DND-41 (cell line): ENCODE data around the gene MEIOC.

ENCODE experiments used
- EZH2 ChIP-seq: IDR thresholded peaks from 3 replicates; pipeline ENCODE4 v1.6.1; 2012; ENCODE audit warnings: borderline replicate concordance, low read depth, mild to moderate bottlenecking, moderate library complexity, low read length, inconsistent platforms; ENCODE audit not compliant: severe bottlenecking
- TF ChIP-seq, protein P1 (sequence below): IDR thresholded peaks from 2 replicates; pipeline ENCODE4 v1.5.1; 2012; ENCODE audit warnings: borderline replicate concordance, low read length, moderate library complexity, mild to moderate bottlenecking; ENCODE audit not compliant: poor library complexity, severe bottlenecking; ENCODE audit errors: extremely low read depth

DNA sequence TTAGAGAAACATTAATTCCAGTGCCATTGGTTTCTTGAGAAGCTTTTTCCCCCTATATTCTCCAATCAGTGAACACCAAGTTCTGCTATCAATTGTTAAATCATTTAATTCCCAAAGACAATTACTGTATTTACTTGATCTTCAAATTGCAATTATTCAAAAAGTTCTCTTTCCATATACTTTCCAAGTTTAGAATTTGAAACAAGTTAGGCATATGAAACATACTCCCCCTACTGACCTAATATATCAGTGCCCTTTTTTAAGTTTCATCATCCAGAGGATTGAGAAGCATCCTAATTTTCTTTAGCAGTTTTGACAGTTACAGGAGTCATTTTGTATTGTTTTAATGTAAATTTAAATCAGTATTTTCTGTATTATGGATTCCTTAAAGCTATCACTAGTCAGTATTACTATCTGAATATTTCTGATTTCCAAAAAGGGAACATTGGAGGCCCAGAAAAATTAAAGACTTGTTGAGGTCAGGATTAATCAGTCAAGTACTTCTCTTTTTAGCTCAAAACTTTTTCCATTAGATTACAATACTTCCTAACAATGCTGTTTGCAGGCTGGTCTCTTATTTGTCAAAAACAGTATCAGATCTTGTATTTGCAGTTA lies 16.3 kb downstream of the MEIOC start:
- TF ChIP-seq EZH2 = no peak
- TF ChIP-seq, protein P1, sequence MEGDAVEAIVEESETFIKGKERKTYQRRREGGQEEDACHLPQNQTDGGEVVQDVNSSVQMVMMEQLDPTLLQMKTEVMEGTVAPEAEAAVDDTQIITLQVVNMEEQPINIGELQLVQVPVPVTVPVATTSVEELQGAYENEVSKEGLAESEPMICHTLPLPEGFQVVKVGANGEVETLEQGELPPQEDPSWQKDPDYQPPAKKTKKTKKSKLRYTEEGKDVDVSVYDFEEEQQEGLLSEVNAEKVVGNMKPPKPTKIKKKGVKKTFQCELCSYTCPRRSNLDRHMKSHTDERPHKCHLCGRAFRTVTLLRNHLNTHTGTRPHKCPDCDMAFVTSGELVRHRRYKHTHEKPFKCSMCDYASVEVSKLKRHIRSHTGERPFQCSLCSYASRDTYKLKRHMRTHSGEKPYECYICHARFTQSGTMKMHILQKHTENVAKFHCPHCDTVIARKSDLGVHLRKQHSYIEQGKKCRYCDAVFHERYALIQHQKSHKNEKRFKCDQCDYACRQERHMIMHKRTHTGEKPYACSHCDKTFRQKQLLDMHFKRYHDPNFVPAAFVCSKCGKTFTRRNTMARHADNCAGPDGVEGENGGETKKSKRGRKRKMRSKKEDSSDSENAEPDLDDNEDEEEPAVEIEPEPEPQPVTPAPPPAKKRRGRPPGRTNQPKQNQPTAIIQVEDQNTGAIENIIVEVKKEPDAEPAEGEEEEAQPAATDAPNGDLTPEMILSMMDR = peak; percentile 71
